HepG2 (cell line): ENCODE data around the gene CCDC77. TPM values are rescaled to one million over a fixed set of nuclear protein-coding genes. Genes with fewer than 3 reads are reported as not detected.
A peak's percentile ranks its signal among the peaks of the same experiment; 100 is the strongest.

Experiments
- ATAC-seq: fragments of 200-7000 bp; cut with Tn5 transposase; 3 replicates; pipeline ENCODE4 v1.9.1; 2020; ENCODE audit warnings: mild to moderate bottlenecking, moderate library complexity
- BruUV-seq: library from RNA; stranded (reverse); fragments of 400-500 nt; replicated peaks from 2 replicates; lab custom pipeline; 2021; lab: Mats Ljungman, UMichigan
- CTCF ChIA-PET: fragments of 300-600 bp; formaldehyde crosslinking; extraction: SDS; loops from one replicate; lab custom pipeline; 2021; ENCODE audit warnings: low total read pairs, inconsistent platforms, low intra/inter-chr PET ratio; lab: Yijun Ruan, JAX
- POLR2A ChIA-PET: fragments of 350-600 bp; sonication (Branson Sonifier 250); formaldehyde crosslinking; loops from one replicate; lab custom pipeline; 2020; ENCODE audit warnings: antibody characterized with exemption, inconsistent platforms; lab: Yijun Ruan, JAX
- DNase-seq: peaks from one replicate; pipeline ENCODE4 v3.0.0-alpha.2; 2015; ENCODE audit warnings: low spot score
- FAIRE-seq: peaks from 3 replicates; lab custom pipeline; 2011; peaks lifted over from hg19 to GRCh38; lab: Jason Lieb, UNC
- H2AFZ ChIP-seq: one replicate; pipeline ENCODE4 v1.6.1; 2011; ENCODE audit warnings: low read length, inconsistent platforms
- H3K27ac ChIP-seq: fragments of 300-600 bp; 3 replicates; pipeline ENCODE4 v1.8.0; 2011; ENCODE audit warnings: mixed run types, mild to moderate bottlenecking, mixed read lengths, low read length, inconsistent platforms; ENCODE audit not compliant: insufficient read depth; ENCODE audit errors: extremely low read length
- H3K27me3 ChIP-seq, 2 experiments: fragments of 200-600 bp in 1 of 2; 2 replicates in 1 of 2; 3 replicates in 1 of 2; pipeline versions ENCODE4 v1.6.0 to v1.8.0; 2011; ENCODE audit warnings: low read length in 2 of 2, mild to moderate bottlenecking in 2 of 2, moderate library complexity in 2 of 2, inconsistent platforms in 1 of 2; ENCODE audit not compliant: insufficient read depth in 2 of 2, control insufficient read depth in 1 of 2
- H3K36me3 ChIP-seq, 2 experiments: fragments of 200-600 bp in 1 of 2; replicated peaks in 1 of 2; 2 replicates in 1 of 2; 3 replicates in 1 of 2; pipeline versions ENCODE4 v1.5.1 to v1.8.0; 2011; ENCODE audit warnings: low read length in 2 of 2, inconsistent platforms in 1 of 2; ENCODE audit not compliant: insufficient read depth in 2 of 2, control insufficient read depth in 1 of 2
- H3K4me1 ChIP-seq: 2 replicates; pipeline ENCODE4 v1.5.1; 2012; ENCODE audit warnings: low read length, inconsistent platforms; ENCODE audit not compliant: insufficient read depth
- H3K4me2 ChIP-seq: 2 replicates; pipeline ENCODE4 v1.6.0; 2011; ENCODE audit warnings: low read depth, low read length, inconsistent platforms
- H3K4me3 ChIP-seq, 3 experiments: fragments of 200-600 bp in 1 of 3; sonication (generic), shearing (Covaris generic) in 1 of 3; replicated peaks in 1 of 3; 2 replicates each; pipeline ENCODE4 v1.5.1; 2011 to 2016; ENCODE audit warnings: low read length in 3 of 3, inconsistent platforms in 2 of 3, low read depth in 2 of 3, mild to moderate bottlenecking in 2 of 3, control low read depth in 1 of 3, mixed read lengths in 1 of 3; ENCODE audit not compliant: insufficient read depth in 1 of 3
- H3K79me2 ChIP-seq: one replicate; pipeline ENCODE4 v1.6.1; 2011; ENCODE audit warnings: low read length, inconsistent platforms; ENCODE audit not compliant: insufficient read depth
- H3K9ac ChIP-seq: 2 replicates; pipeline ENCODE4 v1.6.0; 2011; ENCODE audit warnings: mild to moderate bottlenecking, low read depth, low read length, inconsistent platforms; ENCODE audit not compliant: insufficient read depth
- H3K9me3 ChIP-seq: 2 replicates; pipeline ENCODE4 v1.5.1; 2012; ENCODE audit warnings: mild to moderate bottlenecking, low read length
- H4K20me1 ChIP-seq: 2 replicates; pipeline ENCODE4 v1.6.0; 2011; ENCODE audit warnings: inconsistent platforms, mild to moderate bottlenecking, low read length, moderate library complexity; ENCODE audit not compliant: insufficient read depth
- BORCS8-MEF2B ChIP-seq: sonication (generic); formaldehyde crosslinking; IDR thresholded peaks from 2 replicates; pipeline ENCODE4 v1.8.0; 2022; ENCODE audit warnings: mild to moderate bottlenecking, missing genetic modification reagents
- CREB1 ChIP-seq, 2 experiments: fragments of 450-650 bp in 1 of 2; IDR thresholded peaks; 2 replicates each; pipeline ENCODE4 v1.6.1; 2016 to 2017; ENCODE audit warnings: control low read depth in 1 of 2, mild to moderate bottlenecking in 1 of 2, missing compliant biosample characterization in 1 of 2, missing genetic modification characterization in 1 of 2
- FLYWCH1 ChIP-seq: sonication (generic); formaldehyde crosslinking; IDR thresholded peaks from 2 replicates; pipeline ENCODE4 v1.8.1; 2023; ENCODE audit warnings: mild to moderate bottlenecking, missing genetic modification reagents
- KDM3A ChIP-seq: IDR thresholded peaks from 2 replicates; pipeline ENCODE4 v1.6.1; 2018; ENCODE audit warnings: low read depth, missing compliant biosample characterization
- MXD4 ChIP-seq: IDR thresholded peaks from 2 replicates; pipeline ENCODE4 v1.6.1; 2016; ENCODE audit warnings: mild to moderate bottlenecking, missing biosample characterization, missing genetic modification reagents
- SNAI1 ChIP-seq: sonication (generic); formaldehyde crosslinking; IDR thresholded peaks from 2 replicates; pipeline ENCODE4 v1.5.0; 2020; ENCODE audit warnings: mild to moderate bottlenecking, missing genetic modification reagents, borderline replicate concordance
- U2AF2 ChIP-seq: fragments of 200-400 bp; formaldehyde crosslinking; IDR thresholded peaks from 2 replicates; pipeline ENCODE4 v1.6.1; 2017; ENCODE audit warnings: low read depth, mild to moderate bottlenecking, low read length
- ZFX ChIP-seq: sonication (generic); formaldehyde crosslinking; IDR thresholded peaks from 2 replicates; pipeline ENCODE4 v1.4.0; 2020; ENCODE audit warnings: mild to moderate bottlenecking, low read depth, missing genetic modification reagents, moderate library complexity
- ZMYM2 ChIP-seq: sonication (generic); formaldehyde crosslinking; IDR thresholded peaks from 2 replicates; pipeline ENCODE4 v1.8.0; 2022; ENCODE audit warnings: mild to moderate bottlenecking, missing genetic modification reagents
- WGBS: methylation state at CpG from one replicate; pipeline ENCODE4 v1.1.6; 2017; ENCODE audit warnings: low lambda C conversion rate; 5-methylcytosine and 5-hydroxymethylcytosine counted together
- in situ Hi-C: cut with HindIII; loops from 2 replicates; pipeline ENCODE4 v1.10.0; 2017; ENCODE audit warnings: low pct_unique_long_range_greater_than_20kb; ENCODE audit not compliant: extremely low pct_ligation_motif_present
- intact Hi-C: fragments of 100-400 bp; cut with micrococcal nuclease; formaldehyde crosslinking; loops from one replicate; pipeline ENCODE4 v1.10.0; 2022; ENCODE audit not compliant: unreplicated experiment
- polyA plus RNA-seq, 8 experiments: library from polyadenylated mRNA; depleted of rRNA in 3 of 8; stranded (reverse) in 7 of 8; unstranded in 1 of 8; fragments of >200 nt; fragmentation: Illumina TruSeq in 4 of 8; extraction: Trizol in 4 of 8; gene quantifications; 2 replicates each; pipeline versions ENCODE4 v1.2.1 to v1.2.3, GENCODE V29; 2011 to 2016; ENCODE audit warnings: low read depth in 4 of 8, missing spikeins in 1 of 8, mixed read lengths in 1 of 8; ENCODE audit not compliant: insufficient read depth in 1 of 8
- total RNA-seq, 5 experiments: library from RNA; depleted of rRNA; stranded (reverse); fragments of >200 nt; fragmentation: Illumina TruSeq; extraction: Trizol; gene quantifications; 2 replicates each; pipeline ENCODE4 v1.2.3, GENCODE V29; 2016; ENCODE audit warnings: low read depth in 1 of 5
- TF ChIP-seq, protein P1 (sequence below): sonication (generic); formaldehyde crosslinking; conservative IDR thresholded peaks from 2 replicates; pipeline ENCODE4 v1.4.0; 2020; ENCODE audit warnings: missing genetic modification reagents

Gene CCDC77
- total and polyA plus RNA-seq, 2 of the 13 experiments (the other 11 are each of a cell fraction or from before 2014, with no cell fraction given): 6.4 to 16.4 TPM

GRCh38 chr12:447141-447540 is 45.7 kb downstream of the CCDC77 start:
- intact Hi-C loops: no loop called here
- no peak for ATAC-seq
- DNase-seq: no peak
- no peak overlapping the region for H2AFZ ChIP-seq
- H4K20me1 ChIP-seq: no peaks in the 10 kb centered on the region
- H3K27ac ChIP-seq: no peak overlapping the region
- H3K36me3 ChIP-seq: peaks cover 0 to 2% of the 10 kb centered on the region in 2 experiments; a peak in 1 of 5 replicates
- no peak overlapping the region for H3K4me2 ChIP-seq
- no peaks in the 10 kb centered on the region for H3K9me3 ChIP-seq
- no TSS peak for BruUV-seq
- H3K27me3 ChIP-seq: no peaks in the 10 kb centered on the region
- no peak for TF ChIP-seq SNAI1 (CRISPR knock-in tag)
- TF ChIP-seq ZFX: no peak
- ChIA-PET CTCF (interaction anchor here (0.9 kb wide), 1 partner anchor 98 kb away, joined by 3 read pairs; no protein-coding TSS in a partner anchor), POLR2A (no interaction called here)
- FAIRE-seq: no peak
- no peak overlapping the region for H3K4me3 ChIP-seq
- no peaks in the 10 kb centered on the region for H3K4me1 ChIP-seq
- in situ Hi-C loops: no loop called here
- WGBS: 66% methylated on average over 1 of the region's 1 CpG
- H3K9ac ChIP-seq: no peak overlapping the region
- H3K79me2 ChIP-seq: no peaks in the 10 kb centered on the region

GRCh38 chr12:449203-449602 is 47.8 kb downstream of the CCDC77 start:
- no peak for TF ChIP-seq FLYWCH1 (CRISPR knock-in tag)
- TF ChIP-seq CREB1 (IDR thresholded peaks at IDR 0.05): peak; percentile 59; the same call in 1 of the 2 replicates
- TF ChIP-seq CREB1 (CRISPR knock-in tag; IDR thresholded peaks at IDR 0.05): no peak
- no peak for TF ChIP-seq U2AF2
- no peak for TF ChIP-seq MXD4 (CRISPR knock-in tag)
- TF ChIP-seq, protein P1, sequence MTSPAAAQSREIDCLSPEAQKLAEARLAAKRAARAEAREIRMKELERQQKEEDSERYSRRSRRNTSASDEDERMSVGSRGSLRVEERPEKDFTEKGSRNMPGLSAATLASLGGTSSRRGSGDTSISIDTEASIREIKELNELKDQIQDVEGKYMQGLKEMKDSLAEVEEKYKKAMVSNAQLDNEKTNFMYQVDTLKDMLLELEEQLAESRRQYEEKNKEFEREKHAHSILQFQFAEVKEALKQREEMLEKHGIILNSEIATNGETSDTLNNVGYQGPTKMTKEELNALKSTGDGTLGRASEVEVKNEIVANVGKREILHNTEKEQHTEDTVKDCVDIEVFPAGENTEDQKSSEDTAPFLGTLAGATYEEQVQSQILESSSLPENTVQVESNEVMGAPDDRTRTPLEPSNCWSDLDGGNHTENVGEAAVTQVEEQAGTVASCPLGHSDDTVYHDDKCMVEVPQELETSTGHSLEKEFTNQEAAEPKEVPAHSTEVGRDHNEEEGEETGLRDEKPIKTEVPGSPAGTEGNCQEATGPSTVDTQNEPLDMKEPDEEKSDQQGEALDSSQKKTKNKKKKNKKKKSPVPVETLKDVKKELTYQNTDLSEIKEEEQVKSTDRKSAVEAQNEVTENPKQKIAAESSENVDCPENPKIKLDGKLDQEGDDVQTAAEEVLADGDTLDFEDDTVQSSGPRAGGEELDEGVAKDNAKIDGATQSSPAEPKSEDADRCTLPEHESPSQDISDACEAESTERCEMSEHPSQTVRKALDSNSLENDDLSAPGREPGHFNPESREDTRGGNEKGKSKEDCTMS (CRISPR knock-in tag): no peak
- TF ChIP-seq ZMYM2: no peak
- no peak for TF ChIP-seq BORCS8-MEF2B (CRISPR knock-in tag)
- no peak for TF ChIP-seq KDM3A (CRISPR knock-in tag)
- Histone ChIP-seq H3K79me2 (no peaks in the 10 kb centered on the region), H3K9ac (no peak overlapping the region), H3K4me3 (no peak overlapping the region), H3K4me2 (no peak overlapping the region), H3K36me3 (no peaks in the 10 kb centered on the region), H3K27me3 (no peaks in the 10 kb centered on the region), H2AFZ (no peak overlapping the region), H3K4me1 (no peaks in the 10 kb centered on the region), H3K27ac (no peak overlapping the region), H3K9me3 (no peaks in the 10 kb centered on the region), H4K20me1 (no peaks in the 10 kb centered on the region)
- CTCF ChIA-PET: interaction anchor here (1.1 to 11.2 kb wide), 2 partner anchors 10 to 98 kb away, joined by 3 to 227 read pairs; no protein-coding TSS in a partner anchor
- no TSS peak for BruUV-seq
- FAIRE-seq: no peak
- POLR2A ChIA-PET: no interaction called here
- intact Hi-C loops: no loop called here
- DNase-seq: no peak
- WGBS: 17% methylated on average over 4 of the region's 4 CpGs
- ATAC-seq: no peak
- in situ Hi-C loops: no loop called here
